HG03280 (cell line): ENCODE measurements around the gene HBZ.
"Not testable (repeated sequence)": the region's sequence is repeated elsewhere in the genome, so short reads cannot be mapped to it uniquely, and the experiment has no call there.

Experiments
- ATAC-seq: cut with Tn5 transposase; IDR thresholded peaks from one replicate; pipeline ENCODE4 v1.9.1; 2021; ENCODE audit warnings: mild to moderate bottlenecking, moderate library complexity; ENCODE audit not compliant: unreplicated experiment

Gene HBZ

DNA sequence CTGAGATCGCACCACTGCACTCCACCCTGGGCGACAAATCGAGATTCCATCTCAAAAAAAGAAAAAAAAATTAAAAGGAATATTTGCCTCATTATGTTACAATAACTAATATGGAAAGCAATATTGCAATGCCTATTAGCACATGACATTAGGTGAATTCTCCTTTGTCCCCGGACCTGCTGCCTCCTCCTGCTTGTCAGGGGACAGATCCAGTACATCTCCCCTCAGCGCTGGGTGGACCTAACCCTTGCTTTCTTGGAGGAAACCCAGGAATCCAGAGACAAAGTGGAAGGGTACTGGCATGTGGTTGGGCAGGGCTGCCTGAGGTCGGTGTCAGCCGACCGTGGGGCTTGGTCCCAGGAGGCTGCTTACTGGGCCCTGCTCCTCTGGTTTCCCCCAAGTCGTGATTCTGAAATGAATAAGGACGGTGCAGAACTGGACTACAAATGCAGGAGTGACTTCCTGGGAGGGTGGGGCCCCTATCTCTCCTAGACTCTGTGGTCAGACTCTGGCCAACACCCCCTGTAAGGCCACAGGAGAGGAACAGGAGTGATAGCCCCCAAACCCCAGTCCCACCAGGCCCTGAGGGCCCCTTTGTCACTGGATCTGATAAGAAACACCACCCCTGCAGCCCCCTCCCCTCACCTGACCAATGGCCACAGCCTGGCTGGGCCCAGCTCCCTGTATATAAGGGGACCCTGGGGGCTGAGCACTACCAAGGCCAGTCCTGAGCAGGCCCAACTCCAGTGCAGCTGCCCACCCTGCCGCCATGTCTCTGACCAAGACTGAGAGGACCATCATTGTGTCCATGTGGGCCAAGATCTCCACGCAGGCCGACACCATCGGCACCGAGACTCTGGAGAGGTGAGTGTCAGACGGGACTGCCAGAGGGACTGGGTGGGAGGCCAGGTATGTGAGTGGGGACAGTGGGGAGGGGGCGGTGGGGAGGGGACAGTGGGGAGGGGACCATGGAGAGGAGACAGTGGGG, at the start of gene HBZ:
Gene HBZ, plus strand, starts transcription at position 504 of the 988 bp plus-strand sequence. Its CDS starts 266 bp downstream, at position 770.
- no peak for ATAC-seq

DNA sequence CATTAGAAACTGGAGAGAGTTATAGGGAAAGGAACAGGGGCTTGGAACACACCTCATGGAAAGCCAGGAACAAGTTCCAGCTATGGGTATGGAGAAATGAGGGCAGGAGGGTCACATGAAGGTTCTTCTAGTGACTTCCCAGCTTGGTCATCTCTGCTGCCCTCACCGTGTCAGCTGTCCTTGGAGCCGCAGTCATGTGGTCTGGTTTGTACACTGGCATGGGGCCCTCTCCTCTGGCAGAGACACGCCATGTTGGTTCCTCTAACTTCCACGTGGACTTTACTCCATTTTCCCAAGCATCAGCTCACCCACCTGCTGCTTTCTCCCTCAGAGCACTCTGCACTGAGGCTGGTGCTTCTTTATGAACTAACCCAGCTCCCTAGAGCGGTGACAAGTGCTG, 48.1 kb upstream of the HBZ start:
- no peak for ATAC-seq

DNA sequence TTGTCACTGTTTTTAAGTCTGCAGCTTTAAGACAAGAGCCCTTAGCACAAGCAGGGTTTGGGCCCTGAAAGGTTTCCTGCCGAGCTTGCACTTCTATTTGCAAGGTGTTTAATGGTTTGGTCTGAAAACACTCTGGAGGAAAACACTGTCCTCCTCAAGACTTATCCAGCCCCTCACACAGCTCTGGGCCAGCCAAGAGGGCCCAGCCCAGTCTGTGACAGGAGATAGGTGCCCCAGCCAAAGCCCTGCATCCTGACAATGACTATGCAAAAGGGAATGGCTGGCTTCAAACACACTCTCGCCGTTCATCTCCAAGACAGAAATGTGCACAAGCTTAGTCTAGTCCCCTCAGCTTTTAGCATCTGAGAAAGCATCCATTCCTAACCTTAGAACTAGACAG, 47.5 kb upstream of the HBZ start:
- no peak for ATAC-seq

DNA sequence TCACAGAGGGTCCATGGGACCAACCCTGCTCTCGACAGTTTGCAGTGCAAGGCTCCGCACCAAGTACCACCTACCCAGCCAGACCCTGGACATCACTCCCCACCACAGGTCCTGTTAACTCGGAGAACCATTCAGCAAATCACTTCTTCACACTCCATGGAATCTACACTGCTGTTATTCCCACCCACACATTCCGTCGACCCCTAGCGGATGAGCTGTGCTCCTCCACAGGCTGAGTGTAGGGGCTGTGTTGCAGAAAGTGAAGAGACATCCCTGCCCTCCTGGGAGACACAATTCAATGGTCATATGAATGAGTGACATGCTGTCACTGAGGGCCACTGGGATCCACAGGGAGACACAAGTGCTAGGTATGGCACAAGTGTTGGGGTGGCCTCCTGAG, 46.9 kb upstream of the HBZ start:
- no peak for ATAC-seq

DNA sequence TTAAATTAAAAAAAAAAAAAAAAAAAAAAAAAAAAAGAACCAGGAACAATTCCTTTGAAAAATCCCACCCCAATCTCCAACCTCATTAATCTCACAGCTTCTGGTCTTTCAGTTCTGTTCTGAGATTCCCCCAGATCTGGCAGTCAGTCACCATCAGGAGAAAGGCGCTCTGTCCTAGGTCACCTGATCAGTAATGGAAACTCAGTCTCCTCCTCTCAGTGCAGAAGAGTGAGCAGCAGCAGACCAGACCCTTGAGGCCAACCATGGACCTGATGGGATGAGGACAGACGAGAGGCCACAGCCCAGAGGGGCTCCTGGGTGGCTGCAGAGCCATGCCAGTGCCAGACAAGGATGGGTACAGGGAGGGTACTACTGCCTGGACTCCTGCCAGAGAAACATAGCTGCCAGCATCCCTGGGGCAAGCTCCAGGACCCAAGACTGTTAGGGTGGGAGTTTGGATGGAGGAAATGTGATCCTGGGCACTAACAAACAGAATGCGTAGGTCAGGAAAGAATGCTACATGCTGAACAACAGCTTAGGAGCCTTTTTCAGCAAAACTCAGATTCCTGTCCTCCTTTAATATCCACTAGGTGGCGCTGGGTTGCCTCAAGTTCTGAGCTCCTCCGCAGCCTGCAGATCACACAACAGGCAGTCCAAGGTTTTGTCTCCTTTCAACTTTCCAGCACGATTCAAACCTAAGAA, 45.7 kb upstream of the HBZ start:
- no peak for ATAC-seq

DNA sequence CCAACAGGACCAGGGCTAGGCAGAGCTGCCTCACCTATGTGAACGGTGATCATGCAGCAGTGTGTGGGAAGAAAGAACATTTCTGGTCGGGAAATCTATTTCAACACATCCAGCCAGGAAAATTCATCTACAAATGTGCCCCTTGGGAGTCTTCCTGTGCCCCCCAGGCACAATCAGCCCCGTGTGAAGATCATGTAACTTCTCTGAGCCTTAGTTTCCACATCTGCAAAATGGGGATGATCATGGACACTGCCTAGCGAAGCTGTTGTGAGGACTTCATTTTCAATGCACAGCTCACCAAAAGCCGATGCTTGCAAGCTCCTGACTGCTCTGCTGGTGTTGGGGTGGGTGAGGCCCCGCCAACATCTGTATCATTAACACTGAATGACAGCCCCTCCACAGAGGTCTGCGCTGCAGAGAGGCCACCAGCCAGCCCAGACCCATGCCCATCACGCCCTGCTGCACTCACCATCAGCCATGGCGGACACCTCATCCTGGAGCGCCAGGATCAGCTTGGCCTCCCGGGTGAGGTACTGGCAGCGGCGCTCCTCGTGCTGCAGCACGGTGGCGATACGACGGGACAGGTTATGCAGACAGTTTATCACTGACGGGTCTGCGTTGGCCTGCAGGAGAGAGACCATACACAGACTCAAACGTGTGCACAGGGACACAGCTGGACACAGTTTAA, 40.1 kb upstream of the HBZ start:
- no peak for ATAC-seq

DNA sequence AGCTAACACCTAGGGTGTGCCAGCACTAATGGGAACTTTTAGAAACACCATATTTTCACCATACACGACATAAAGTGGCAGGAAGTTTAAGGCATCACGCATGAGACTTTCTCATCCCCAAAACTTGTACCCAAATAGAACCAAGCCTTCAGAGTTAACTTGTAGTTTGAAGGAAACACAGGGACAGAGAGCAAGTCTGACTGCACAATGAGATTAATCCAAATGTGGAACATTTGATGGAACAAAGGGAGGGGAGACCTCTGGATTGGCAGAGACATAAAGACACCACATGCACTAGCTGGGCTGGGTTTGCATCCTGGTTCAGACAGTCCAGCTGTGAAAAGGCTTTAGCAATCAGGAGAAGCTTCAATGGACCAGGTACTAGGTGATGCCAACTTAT, 38.1 kb upstream of the HBZ start:
- no peak for ATAC-seq

DNA sequence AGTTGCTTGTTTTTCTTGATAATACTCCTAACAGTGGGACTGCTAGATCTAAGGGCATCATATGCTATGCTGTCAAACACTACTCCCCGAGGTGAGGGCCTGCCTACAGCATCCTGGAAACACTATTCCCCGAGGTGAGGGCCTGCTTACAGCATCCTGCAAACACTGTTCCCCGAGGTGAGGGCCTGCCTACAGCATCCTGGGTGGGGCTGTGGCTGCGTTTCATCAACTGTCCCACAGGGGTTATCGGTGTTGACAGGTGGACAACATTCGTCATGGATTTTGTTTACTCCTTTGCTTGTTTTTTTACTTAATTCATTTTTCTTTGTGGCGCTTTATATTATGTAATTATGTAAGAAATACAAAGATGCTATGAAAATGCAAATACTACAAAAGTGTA, 36.4 kb upstream of the HBZ start:
- ATAC-seq = no peak

DNA sequence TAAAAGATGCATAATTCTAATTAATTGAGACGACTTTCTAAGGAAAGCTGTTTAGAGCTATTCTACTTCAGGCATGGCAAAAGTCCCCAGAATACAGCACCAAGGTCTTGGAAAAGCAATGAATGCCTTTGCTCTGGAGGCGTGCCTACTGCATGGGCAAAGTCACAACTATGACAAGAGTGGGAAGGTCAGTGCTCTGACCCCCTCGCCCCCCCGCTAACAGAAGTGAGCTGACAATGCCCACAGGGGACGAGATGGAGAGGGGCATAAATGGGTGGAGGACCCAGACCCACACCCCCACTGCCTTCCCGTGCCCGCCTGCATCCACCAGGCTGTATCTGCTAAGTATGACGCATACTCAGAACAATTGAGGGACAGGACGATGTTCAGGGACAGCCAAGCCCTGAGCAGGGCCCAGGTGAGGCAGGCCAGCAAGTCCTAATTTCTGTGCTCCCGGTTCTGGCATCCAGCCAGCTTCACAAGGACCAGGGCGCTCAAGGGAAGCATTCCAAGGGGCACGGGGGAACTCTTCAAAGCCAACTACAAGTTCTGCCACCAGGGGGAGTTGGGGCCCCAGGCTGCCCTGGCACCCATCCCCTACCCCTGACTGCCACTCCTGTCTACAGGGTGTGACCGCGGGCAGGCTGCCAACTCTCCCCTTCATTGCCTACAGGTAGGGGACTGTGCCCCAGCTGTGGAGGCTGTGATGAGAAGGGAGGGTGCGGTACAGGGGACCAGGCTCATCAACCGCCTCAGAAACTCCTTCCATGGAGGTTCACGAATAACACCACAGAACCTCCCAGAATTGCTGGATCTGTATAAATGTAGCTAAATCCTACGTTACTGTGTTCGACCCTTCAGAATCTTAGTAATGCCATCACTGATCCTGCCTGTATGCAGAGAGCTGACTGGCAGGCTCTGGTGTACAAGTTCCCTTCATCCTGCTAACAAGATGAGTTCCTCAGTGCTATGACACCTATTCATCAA, 34.8 kb upstream of the HBZ start:
- no peak for ATAC-seq

DNA sequence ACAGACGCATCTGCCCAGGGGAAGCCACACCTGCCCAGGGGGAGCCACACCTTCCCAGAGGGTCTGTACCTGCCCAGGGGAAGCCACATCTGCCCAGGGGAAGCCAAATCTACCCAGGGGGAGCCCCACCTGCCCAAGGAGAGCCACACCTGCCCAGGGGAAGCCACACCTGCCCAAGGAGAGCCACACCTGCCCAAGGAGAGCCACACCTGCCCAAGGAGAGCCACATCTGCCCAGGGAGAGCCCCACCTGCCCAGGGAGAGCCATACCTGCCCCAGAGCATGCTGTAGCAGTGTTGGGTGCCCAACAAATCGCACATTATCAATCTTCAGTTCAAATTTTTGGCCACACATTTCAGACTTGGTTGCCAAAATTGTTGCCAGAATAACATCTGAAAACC, 33.6 kb upstream of the HBZ start:
- no peak for ATAC-seq

DNA sequence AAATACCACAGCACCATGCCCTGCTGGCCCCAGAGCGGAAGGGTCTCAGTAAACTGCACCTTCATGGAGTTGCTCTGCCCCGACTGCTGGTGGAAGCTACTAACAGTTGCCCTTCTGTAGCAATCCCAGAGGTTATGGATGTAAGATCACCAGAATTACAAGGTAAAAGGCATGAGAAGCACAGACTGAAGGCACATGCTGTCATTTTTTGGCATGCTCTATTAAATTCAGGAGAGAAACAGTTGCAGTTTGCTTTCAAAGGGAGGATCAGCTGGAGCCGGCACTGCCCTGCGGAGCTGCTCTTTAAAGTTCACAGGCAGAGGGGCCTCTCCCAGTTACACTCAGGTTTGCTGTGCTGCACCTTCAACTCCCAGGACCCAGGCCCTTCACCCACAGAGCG, 33.1 kb upstream of the HBZ start:
- no peak for ATAC-seq

DNA sequence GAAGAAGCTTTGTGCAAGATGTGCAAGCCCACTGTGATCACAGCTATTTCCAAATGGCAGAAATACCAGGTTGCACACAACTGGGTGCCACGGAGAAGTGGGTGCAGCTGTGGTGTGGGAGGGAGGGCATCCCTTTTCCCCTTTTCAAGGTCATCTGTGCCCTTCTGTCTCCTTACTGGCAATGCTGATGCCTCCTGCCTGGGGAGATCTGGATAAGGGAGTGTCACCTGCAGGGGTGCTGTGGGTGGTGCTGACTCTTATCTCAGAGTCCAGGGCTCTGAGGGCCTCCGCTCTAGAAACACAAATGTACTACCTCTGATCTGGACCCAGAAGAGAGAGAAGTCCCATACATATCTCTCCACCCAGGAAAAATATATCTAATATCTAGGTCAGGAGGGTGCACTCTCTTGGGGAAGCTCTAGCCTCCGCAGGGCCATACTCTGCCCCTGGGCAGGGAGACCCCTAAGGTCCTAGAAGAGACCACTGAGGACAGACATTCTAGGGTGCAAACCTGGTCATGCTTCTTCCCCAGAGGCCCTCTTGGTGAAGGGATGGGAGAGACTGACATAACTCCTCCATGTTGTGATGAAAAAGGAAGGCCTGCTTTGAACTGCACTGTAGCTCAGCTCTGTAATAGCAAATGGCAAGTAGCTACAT, 32.5 kb upstream of the HBZ start:
- ATAC-seq = no peak

DNA sequence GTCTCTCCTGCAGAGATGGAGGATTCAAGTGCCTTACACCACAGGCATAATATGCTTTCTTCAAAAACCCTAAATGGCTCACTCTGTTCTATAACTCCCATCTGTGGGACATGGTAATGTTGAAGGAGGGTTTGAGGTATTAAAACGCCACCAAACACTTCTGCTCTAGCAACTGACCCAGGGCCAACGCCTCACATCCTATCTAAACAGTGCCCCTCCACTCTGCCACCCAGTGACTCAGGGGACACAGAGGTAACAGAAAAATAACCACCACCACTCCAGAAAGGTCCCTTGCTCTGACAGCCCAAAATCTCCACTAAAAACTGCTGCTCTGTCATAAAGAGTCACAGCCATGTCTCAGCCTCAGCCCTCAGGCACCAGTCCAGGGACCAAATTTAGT, 31.7 kb upstream of the HBZ start:
- no peak for ATAC-seq

DNA sequence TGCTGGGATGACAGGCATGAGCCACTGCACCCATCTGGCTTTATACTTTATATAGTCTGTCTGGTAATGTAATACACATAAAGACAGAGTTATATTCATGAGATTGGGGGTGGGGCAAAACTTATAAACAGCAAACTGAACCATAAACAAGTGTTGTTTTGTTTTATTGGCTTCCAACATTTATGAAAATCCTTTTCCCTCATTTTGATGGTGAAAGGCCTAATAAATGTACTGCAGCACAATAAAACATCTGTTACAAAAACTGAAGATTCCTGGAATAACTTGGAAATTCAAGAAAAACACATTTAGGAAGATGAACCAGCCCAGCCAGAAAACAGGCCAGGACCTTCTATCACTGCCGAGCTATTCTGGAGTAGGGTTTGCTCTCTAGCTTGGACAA, 30.1 kb upstream of the HBZ start:
- ATAC-seq = no peak

DNA sequence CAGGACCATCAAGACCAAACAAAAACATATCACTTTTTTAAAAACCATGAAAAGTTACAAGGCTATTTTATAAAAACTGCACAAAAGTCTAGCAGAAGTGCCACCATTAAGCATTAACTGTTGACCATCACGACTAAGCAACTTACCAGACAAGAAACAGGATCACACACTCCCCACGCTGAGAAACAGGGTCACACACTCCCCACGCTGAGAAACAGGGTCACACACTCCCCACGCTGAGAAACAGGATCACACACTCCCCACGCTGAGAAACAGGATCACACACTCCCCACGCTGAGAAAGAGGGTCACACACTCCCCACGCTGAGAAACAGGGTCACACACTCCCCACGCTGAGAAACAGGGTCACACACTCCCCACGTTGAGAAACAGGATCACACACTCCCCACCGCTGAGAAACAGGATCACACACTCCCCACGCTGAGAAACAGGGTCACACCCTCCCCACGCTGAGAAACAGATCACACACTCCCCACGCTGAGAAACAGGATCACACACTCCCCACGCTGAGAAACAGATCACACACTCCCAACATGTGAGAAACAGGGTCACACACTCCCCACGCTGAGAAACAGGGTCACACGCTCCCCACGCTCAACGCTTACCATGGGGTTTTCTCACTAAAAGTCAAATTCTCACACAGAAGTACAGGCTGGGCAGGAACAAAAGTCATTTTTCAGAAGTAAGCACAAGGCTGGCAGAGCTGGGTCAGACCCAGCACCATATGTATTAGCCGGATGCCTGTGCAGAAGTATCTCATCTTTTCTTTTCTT, 28.7 kb upstream of the HBZ start:
- ATAC-seq = not testable (repeated sequence)

DNA sequence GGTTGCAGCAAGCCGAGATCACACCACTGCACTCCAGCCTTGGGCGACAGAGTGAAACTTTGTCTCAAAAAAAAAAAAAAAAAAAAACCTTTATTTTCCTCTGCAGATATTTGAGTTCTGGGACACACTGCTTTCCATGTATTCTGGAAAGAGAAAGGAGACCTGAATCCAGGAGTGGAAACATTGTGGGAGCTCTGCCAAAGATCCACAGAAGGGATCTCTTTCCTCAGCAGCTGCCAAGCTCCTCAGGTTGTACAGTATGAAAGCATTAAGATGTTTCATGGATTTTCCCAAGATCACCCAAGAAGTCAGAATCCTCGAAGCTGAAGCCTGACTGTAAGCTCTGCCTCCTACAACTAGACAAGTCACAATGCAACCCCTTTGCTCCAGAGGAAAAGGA, 27.4 kb upstream of the HBZ start:
- ATAC-seq = no peak

DNA sequence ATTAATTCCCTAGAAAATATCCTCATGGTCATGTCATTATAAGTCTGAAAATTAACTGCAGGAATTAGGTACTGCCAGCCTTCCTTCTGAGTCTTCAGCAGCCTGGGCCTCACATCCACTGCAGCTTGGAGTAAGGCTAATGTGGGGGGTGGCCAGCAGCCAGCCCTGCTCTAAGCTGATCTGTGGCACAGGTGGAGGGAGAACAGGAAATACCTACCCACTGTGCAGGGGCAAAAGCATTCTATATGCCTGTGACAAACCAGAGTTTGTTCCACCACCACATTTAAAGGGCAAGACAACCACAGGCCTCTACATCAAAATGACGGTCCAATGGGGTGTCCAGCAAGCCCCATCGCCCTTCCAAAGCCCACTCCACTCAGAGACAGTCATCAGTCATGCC, 23.4 kb upstream of the HBZ start:
- ATAC-seq = no peak

DNA sequence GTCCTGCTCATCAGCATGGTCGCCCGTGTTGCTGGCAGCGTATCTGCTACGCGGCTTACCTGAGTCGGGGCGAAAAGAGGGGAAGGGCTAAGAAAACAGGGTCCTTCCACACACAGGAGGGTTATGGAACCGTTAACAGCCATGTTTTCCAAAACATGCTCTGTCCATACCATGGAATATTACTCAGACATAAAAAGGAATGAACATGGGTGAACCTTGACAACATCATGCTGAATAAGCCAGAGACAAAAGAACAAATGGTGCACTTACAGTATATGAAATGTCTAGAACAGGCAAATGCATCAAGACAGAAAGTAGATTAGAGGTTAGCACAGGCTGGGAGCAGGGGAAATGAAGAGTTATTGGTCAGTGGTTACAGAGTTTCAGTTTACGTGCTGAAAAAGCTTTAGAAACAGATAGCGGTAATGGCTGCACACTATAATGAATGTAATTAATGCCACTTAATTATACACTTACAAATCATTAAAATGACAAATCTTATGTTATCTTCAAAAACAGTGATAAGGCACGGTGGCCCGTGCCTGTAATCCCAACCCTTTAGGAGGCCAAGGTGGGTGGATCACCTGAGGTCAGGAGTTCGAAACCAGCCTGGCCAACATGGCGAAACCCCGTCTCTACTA, 21.8 kb upstream of the HBZ start:
- ATAC-seq = no peak

DNA sequence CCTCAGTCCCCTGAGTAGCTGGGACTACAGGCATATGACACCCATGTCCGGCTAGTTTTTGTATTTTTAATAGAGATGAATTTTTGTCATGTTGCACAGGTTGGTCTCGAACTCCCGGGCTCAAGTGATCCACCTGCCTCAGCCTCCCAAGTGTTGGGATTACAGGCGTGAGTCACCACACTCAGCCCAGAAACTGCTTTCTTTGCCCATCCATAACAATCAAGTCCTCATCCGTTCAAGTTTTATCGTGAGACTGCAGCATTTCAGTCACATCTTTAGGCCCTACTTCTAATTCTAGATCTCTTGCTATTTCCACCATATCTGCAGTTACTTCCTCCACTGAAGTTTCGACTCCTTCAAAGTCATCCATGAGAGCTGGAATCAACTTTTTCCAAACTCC, 20.3 kb upstream of the HBZ start:
- ATAC-seq = no peak
